H1 (cell line): Measurements from ENCODE around the gene AVL9.

Experiments used
- CTCF ChIP-seq, 3 experiments: IDR thresholded peaks; 1 replicate in 2 of 3; 2 replicates in 1 of 3; pipeline versions ENCODE4 v1.5.1 to v1.6.1; 2011; ENCODE audit warnings: low read length in 3 of 3, mild to moderate bottlenecking in 3 of 3, inconsistent platforms in 2 of 3, low read depth in 1 of 3, moderate library complexity in 1 of 3; ENCODE audit not compliant: insufficient read depth in 1 of 3; ENCODE audit errors: control extremely low read depth in 1 of 3
- EP300 ChIP-seq, 2 experiments: IDR thresholded peaks; 1 replicate in 1 of 2; 2 replicates in 1 of 2; pipeline ENCODE4 v1.6.1; 2011 to 2012; ENCODE audit warnings: low read depth in 2 of 2, low read length in 2 of 2, mild to moderate bottlenecking in 2 of 2, borderline replicate concordance in 1 of 2, inconsistent platforms in 1 of 2, moderate library complexity in 1 of 2
- EZH2 ChIP-seq: fragments of 200-600 bp; sonication (generic); IDR thresholded peaks from 2 replicates; pipeline ENCODE4 v1.7.1; 2012; ENCODE audit warnings: low read depth, mild to moderate bottlenecking, moderate library complexity, low read length, inconsistent platforms; ENCODE audit not compliant: severe bottlenecking
- HDAC6 ChIP-seq: IDR thresholded peaks from one replicate; pipeline ENCODE4 v1.7.1; 2012; ENCODE audit warnings: low read depth, mild to moderate bottlenecking, inconsistent platforms, low read length, moderate library complexity
- RAD21 ChIP-seq, 2 experiments: IDR thresholded peaks in 1 of 2; conservative IDR thresholded peaks in 1 of 2; 2 replicates each; pipeline ENCODE4 v1.6.1; 2011; ENCODE audit warnings: low read depth in 2 of 2, low read length in 2 of 2, improper control_type of control experiment in 1 of 2, inconsistent platforms in 1 of 2, mild to moderate bottlenecking in 1 of 2, moderate library complexity in 1 of 2

- TF ChIP-seq EP300 (IDR thresholded peaks at IDR 0.05; ENCODE audit: borderline replicate concordance in 1 of 2, low read depth in 2 of 2, low read length in 2 of 2) (no peak), CTCF (IDR thresholded peaks at IDR 0.05; ENCODE audit: control extremely low read depth in 1 of 3, insufficient read depth in 1 of 3, low read depth in 1 of 3, low read length in 3 of 3) (no peak), HDAC6 (no peak), EZH2 (no peak), RAD21 (IDR thresholded peaks at IDR 0.05 in 1 of 2, conservative IDR thresholded peaks at IDR 0.05 in 1 of 2; ENCODE audit: low read depth in 2 of 2, low read length in 2 of 2) (no peak)
Measured at GRCh38 chr7:32561613-32562012, 66.3 kb downstream of the AVL9 start.
